Rectal smooth muscle tissue (tissue), 1 donor: Measurements from ENCODE around the gene TIMP4.

Source experiments
- H3K27ac ChIP-seq: one replicate; pipeline ENCODE4 v1.7.0; 2013; ENCODE audit warnings: low read depth, low read length, inconsistent platforms
- H3K27me3 ChIP-seq: one replicate; pipeline ENCODE4 v1.7.0; 2013; ENCODE audit warnings: low read length; ENCODE audit not compliant: control insufficient read depth, insufficient read depth
- H3K36me3 ChIP-seq: one replicate; pipeline ENCODE4 v1.7.0; 2013; ENCODE audit warnings: low read length; ENCODE audit not compliant: control insufficient read depth, insufficient read depth
- H3K4me1 ChIP-seq: one replicate; pipeline ENCODE4 v1.7.0; 2013; ENCODE audit warnings: low read length; ENCODE audit not compliant: control insufficient read depth, insufficient read depth
- H3K4me3 ChIP-seq: one replicate; pipeline ENCODE4 v1.7.0; 2013; ENCODE audit warnings: low read length
- H3K9ac ChIP-seq: one replicate; pipeline ENCODE4 v1.7.0; 2013; ENCODE audit warnings: low read length

Gene TIMP4

DNA sequence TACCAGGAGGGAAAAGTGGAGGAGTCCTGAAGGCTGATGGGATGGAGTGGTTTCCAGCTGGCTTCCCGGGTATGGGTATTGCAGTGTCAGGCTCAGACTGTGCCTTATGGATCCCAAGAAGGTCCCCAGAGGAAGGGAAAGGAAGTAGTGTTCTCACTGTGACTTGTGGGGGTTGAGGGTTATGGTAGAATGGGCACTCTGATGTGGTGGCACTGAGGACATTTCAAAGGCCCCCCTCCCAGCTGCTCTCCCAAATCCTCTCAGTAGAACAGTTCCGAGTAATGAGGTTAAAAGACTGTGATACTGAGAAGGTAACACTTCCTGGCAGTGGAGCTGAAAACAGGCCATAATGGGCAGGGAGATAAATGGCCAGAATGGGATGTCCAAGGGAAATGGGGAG, 23.1 kb upstream of the TIMP4 start:
- H3K9ac ChIP-seq = no peak overlapping the region

DNA sequence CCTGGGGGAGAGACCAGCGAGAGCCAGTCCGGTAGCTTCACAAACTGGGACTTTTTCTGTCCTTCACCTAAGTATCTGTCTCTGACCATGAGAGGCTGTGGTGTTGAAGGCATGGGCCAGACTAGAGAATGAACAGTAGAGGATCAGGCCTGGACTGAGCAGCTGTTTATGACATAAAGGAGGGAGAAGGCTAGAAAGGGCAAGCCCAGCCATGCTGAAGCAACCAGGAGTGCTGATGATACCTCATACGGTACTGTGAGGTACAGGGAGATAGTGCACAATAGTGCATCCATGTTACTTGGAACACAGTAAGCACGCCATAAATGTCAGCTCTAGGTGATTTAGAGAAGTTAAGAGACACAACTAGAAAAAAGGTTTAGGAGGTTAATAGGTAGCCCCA, 22.6 kb upstream of the TIMP4 start:
- H3K27ac ChIP-seq = no peak overlapping the region
- H3K36me3 ChIP-seq = no peaks in the 10 kb centered on the region
- H3K4me1 ChIP-seq = no peaks in the 10 kb centered on the region
- no peak overlapping the region for H3K9ac ChIP-seq
- H3K27me3 ChIP-seq = no peaks in the 10 kb centered on the region
- no peak overlapping the region for H3K4me3 ChIP-seq

More for the DNA sequence above, 23.1 kb upstream of the TIMP4 start:
- no peaks in the 10 kb centered on the region for H3K4me1 ChIP-seq
- H3K36me3 ChIP-seq = no peaks in the 10 kb centered on the region
- no peak overlapping the region for H3K4me3 ChIP-seq
- H3K27ac ChIP-seq = no peak overlapping the region
- H3K27me3 ChIP-seq = no peaks in the 10 kb centered on the region

DNA sequence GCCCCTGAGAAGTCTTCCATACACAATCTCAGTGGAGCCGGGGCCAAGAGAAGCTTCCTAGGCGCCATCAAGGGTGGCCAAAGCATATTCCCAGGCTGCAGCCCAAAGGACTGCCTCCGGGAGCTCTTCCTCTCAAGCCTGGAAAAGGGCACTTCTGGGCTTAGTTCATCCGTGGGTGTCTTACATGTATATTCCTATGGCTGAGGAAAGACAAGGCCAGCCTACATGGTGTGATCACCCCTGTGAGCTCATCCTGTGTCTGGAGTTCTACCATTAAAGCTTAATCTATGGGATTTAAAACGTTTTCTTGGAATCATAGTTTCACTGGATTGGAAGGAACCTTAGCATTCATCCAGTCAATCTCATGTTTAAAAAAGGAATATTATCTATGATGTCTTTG, 21.9 kb upstream of the TIMP4 start:
- no peaks in the 10 kb centered on the region for H3K27me3 ChIP-seq
- no peak overlapping the region for H3K27ac ChIP-seq
- H3K4me3 ChIP-seq = no peak overlapping the region
- H3K4me1 ChIP-seq = no peaks in the 10 kb centered on the region
- no peaks in the 10 kb centered on the region for H3K36me3 ChIP-seq
- no peak overlapping the region for H3K9ac ChIP-seq

DNA sequence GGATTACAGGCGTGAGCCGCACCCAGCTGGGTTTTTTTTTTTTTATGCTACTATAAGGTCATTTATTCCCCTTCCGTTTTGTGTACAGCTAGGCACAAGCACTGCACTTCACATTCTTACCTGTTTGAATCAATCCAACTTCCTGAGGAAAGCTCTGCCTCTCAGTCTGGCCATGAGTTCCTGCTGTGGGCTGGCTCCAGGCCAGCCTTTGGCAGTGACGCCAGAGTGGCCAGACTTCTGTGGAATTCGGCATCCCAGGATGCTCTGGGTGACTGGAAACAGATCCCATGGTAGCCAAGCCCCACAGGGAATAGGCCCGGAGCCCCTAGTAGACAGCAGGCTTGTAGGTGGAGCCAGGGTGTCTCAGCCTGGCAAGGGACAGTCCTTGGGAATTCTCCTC, 21.5 kb upstream of the TIMP4 start:
- Histone ChIP-seq H3K4me3 (no peak overlapping the region), H3K27ac (no peak overlapping the region), H3K9ac (no peak overlapping the region), H3K36me3 (no peaks in the 10 kb centered on the region), H3K27me3 (no peaks in the 10 kb centered on the region), H3K4me1 (no peaks in the 10 kb centered on the region)

DNA sequence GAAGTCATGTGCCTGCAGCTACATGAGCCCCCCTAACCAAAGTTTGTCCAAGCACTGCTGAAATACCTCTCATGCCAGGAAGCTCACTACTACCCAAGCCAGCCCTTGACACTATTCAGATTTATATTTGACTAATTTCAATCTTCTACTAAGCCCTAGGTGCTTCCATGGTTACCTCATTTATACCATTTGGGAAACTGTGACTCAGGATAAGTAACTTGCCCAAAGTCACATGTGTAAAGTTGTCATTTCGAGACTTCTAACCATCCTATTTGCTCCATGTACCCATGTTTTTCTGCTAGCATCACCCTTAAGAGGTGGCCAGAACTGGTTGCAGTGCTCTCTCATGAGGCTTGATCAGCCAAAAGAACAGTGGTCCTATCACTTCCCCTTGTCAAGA, 20.7 kb upstream of the TIMP4 start:
- no peak overlapping the region for H3K9ac ChIP-seq
- H3K4me3 ChIP-seq = no peak overlapping the region

DNA sequence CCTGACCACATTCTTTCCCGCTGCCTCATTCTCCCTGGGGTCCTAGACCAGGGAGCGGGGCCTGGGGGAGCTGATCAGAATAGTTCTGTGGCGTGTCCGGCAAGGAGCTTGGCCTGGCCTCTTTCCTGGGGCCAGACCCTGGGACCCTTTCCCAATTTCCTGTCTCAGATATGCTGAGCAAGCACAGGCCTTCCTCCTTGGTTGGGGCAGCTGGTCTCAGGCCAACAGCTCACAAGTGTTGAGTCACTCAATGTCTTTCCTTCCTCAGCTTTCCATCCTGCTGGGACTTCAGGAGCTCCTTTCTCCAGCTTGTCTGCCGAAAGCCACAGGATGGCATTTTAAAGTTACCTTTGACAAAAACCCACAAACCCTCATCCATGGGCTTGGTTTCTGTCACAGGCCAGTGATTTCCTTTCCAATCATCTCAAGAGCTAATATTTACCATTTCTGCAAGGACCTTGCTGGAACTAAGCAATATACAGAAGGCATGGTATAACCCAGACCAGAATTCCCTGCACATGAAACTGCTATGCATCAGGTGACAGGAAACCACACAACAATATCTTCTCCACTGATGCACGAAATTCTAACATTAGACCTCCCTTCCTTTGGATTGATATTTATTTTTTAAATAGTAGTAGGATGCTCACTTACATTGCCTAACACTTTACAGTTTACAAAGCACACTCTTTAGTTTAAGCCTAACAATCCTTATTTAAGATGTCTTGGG, 19.5 kb upstream of the TIMP4 start:
- H3K9ac ChIP-seq = no peak overlapping the region
- H3K27me3 ChIP-seq = no peaks in the 10 kb centered on the region
- no peaks in the 10 kb centered on the region for H3K4me1 ChIP-seq
- H3K4me3 ChIP-seq = no peak overlapping the region
- no peak overlapping the region for H3K27ac ChIP-seq
- H3K36me3 ChIP-seq = no peaks in the 10 kb centered on the region

More for the DNA sequence above, 20.7 kb upstream of the TIMP4 start:
- no peaks in the 10 kb centered on the region for H3K36me3 ChIP-seq
- no peaks in the 10 kb centered on the region for H3K27me3 ChIP-seq
- H3K4me1 ChIP-seq = no peaks in the 10 kb centered on the region
- H3K27ac ChIP-seq = no peak overlapping the region

DNA sequence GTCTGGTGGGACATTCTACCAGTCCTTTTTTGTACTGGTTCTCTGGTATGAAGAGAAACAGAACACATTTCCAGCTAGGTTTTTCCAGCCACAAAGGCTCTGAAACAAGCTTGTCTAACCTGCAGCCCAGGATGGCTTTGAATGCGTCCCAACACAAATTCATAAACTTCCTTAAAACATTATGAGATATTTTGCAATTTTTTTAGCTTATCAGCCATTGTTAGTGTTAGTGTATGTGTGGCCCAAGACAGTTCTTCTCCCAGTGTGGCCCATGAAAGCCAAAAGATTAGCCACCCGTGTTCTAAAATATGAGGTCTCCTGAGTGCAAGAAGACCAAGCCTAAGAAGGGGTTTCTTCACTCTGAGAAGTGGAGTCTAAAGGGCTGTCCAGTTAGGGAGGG, 18.4 kb upstream of the TIMP4 start:
- no peak overlapping the region for H3K27ac ChIP-seq
- no peaks in the 10 kb centered on the region for H3K27me3 ChIP-seq
- H3K9ac ChIP-seq = no peak overlapping the region
- no peaks in the 10 kb centered on the region for H3K36me3 ChIP-seq
- no peak overlapping the region for H3K4me3 ChIP-seq
- H3K4me1 ChIP-seq = no peaks in the 10 kb centered on the region

DNA sequence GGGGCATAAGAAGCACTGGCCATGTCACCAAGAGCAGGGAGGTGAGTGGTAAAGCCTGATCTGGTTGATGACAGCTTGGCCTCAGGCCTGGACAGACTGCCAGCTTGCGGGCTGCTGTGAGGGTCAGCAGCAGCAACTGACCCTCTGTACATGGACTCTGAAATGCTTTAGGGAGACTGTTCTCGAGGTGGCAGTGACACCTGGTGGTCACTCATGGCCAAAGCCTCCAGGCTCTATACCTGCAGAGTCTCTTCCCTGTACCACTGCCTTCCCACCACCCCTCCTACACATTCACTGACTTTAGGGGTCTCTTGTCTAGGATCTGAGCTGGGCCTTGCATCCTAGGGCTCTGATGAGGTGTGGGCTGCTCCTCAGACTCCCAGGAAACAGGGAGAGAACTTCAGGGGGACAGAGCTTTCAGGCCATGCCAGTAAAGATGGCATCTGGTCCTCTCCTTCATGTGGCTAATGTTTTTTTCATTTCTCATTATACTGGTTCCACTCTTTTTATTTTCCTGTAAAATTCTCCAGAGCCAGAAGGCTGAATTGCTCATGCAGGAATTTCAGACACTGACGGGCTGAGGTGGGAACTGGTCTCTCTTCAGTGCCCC, 17.2 kb upstream of the TIMP4 start:
- Histone ChIP-seq H3K4me3 (no peak overlapping the region), H3K36me3 (no peaks in the 10 kb centered on the region), H3K9ac (no peak overlapping the region), H3K27ac (no peak overlapping the region), H3K27me3 (no peaks in the 10 kb centered on the region), H3K4me1 (no peaks in the 10 kb centered on the region)

DNA sequence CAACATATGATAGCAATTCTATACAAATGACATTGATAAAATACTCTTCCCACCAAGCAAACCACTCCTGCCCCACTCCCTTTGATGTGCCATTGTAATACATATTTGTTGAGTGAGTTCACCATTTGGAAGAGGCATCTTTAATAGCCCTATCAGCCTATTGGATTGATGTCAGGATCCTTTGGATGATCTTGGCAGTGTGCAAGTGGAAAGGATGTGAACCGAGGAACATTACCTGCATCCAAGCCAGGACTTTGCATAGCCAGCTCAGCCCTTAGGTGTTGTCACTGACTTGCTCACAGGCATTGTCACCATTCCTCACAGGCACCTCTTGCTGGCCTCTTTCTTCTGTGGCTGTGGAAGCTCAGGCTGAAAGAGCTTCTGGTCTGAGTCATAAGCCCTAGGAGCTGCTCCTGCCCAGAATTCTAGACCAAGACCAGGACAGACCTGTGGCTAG, 16.5 kb upstream of the TIMP4 start:
- Histone ChIP-seq H3K4me1 (no peaks in the 10 kb centered on the region), H3K9ac (no peak overlapping the region), H3K27me3 (no peaks in the 10 kb centered on the region), H3K27ac (no peak overlapping the region), H3K36me3 (no peaks in the 10 kb centered on the region), H3K4me3 (no peak overlapping the region)

DNA sequence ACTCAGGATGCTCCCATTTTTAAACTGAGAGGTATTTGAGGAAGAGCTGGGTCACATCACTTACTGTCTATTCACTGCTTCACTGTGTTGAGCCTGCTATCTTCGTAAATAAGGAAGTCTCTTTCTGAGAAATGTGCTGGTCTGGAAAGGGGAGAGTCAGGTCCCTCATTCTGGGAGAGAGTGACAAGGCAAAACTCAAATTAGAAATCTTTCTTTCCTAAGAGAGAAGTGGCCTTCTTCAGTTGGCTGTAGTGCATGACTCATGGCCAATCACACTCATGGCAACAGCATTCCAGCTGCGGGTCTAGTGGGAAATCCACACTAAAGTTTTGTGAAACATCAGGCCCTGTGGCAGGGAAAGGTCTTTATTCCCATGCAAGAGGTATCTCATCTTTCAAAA, 11.5 kb upstream of the TIMP4 start:
- H3K4me3 ChIP-seq = no peak overlapping the region
- H3K27ac ChIP-seq = no peak overlapping the region
- no peaks in the 10 kb centered on the region for H3K36me3 ChIP-seq
- no peak overlapping the region for H3K9ac ChIP-seq
- no peaks in the 10 kb centered on the region for H3K4me1 ChIP-seq
- no peaks in the 10 kb centered on the region for H3K27me3 ChIP-seq

DNA sequence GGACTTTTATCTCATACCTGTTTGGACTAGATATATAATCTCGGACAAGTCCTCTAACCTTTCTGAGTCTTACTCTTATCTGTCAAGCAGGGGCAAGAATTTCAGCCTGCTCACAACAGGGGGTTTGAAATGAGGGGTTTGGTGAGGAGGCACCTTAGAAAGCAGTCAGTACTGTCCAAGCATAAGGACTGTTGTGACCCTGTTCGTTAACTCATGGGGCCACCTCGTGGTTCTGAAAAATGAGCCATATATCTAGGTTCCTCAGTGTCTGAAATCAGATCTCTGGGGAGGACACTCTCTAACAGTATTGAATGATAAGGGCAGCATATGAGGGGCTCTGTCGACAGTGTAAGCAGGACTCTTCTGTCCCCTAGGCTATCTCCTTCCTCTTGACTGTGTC, 7.2 kb upstream of the TIMP4 start:
- Histone ChIP-seq H3K27me3 (no peaks in the 10 kb centered on the region), H3K4me3 (no peak overlapping the region), H3K27ac (no peak overlapping the region), H3K9ac (no peak overlapping the region), H3K4me1 (no peaks in the 10 kb centered on the region), H3K36me3 (no peaks in the 10 kb centered on the region)

DNA sequence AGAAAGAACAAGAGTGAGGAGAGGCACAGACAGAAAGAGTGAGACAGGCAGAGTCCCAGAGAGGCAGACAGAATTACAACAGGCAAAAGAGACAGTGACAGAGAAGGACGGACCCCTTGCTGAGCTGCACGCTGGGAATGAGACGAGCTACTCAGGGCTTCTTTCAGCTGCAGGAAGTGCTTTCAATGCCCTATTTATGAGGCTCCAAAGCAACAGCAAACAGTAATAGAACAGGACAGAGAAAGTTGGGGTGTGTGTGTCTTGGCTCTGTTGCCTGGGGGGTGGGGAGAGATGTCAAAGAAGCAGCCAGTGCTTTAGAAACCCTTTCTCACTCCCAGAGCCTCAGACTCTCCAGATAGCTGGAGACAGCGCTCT, 502 bp upstream of the TIMP4 start:
- Histone ChIP-seq H3K36me3 (no peaks in the 10 kb centered on the region), H3K4me1 (no peaks in the 10 kb centered on the region), H3K27ac (peak overlapping the region; percentile 59), H3K27me3 (peaks cover 6% of the 10 kb centered on the region), H3K4me3 (peak overlapping the region; percentile 58), H3K9ac (peak overlapping the region; percentile 64)

DNA sequence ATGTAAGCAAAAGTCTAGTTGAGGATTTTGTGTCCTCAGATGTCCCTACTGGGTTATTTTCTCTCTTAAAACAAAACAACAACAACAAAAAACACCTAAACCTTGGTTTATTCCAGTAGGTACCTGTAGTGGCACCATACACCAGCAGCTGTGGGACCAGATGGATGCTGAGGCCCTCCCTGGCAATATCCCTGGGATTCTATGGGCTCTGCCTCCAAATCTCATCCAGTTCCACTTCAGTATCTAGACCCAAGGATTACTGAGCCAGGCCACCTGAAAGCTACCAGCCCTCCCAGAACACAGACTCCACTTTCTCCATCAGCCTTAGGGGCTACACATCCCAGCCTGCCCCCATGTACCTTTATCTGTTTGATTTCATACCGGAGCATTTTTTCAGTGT, 1.7 kb downstream of the TIMP4 start:
- no peaks in the 10 kb centered on the region for H3K4me1 ChIP-seq
- H3K36me3 ChIP-seq = no peaks in the 10 kb centered on the region
- no peak overlapping the region for H3K4me3 ChIP-seq
- peaks cover 6% of the 10 kb centered on the region for H3K27me3 ChIP-seq
- H3K9ac ChIP-seq = no peak overlapping the region
- no peak overlapping the region for H3K27ac ChIP-seq
